ENCODE results near the gene RPL36.
A peak's percentile ranks its signal among the peaks of the same experiment; 100 is the strongest.
"Not testable (repeated sequence)": the region's sequence is repeated elsewhere in the genome, so short reads cannot be mapped to it uniquely, and the experiment has no call there.

Gene RPL36

GRCh38 chr19:5719961-5720790 is 30.1 kb downstream of the RPL36 start, which contains the start of the genes CATSPERD and LONP1:
Gene CATSPERD, plus strand, starts transcription at chr19:5720637. Its CDS starts 101 bp downstream, at chr19:5720738.
Gene LONP1, minus strand, starts transcription at chr19:5720146. Its CDS starts 14 bp downstream, at chr19:5720132.
- DNase-seq: peak; percentile 100
- Histone ChIP-seq H3K4me2 (ENCODE audit: low read depth, low read length) (peak within 1 kb of the TSS; percentile 71), H3K27ac (ENCODE audit: low read length) (peak within 1 kb of the TSS; percentile 86), H3F3A (ENCODE audit: insufficient read depth, low read length) (no peaks in the 10 kb centered on the region), H3K27me3 (replicated peaks; ENCODE audit: insufficient read depth, low read length) (peaks cover 16% of the 10 kb centered on the region), H2AFZ (ENCODE audit: low read length) (peak within 1 kb of the TSS; percentile 81), H3K9ac (ENCODE audit: low read length) (peak within 1 kb of the TSS; percentile 96), H3K9me3 (replicated peaks; ENCODE audit: insufficient read depth, low read length) (no peaks in the 10 kb centered on the region), H3K4me1 (ENCODE audit: low read length) (peaks cover 4% of the 10 kb centered on the region; the same call in 1 of the 2 replicates), H4K20me1 (ENCODE audit: insufficient read depth, low read length) (0 out of 2 replicates have a peak, but pooled peaks cover 5% of the 10 kb centered on the region), H3K36me3 (replicated peaks; ENCODE audit: insufficient read depth, low read length) (peaks cover 5% of the 10 kb centered on the region; the same call in 1 of the 2 replicates), H3K9me2 (replicated peaks; ENCODE audit: insufficient read depth, low read length) (no peaks in the 10 kb centered on the region), H3K4me3 (ENCODE audit: low read length) (peak within 1 kb of the TSS; percentile 84), H3K79me2 (ENCODE audit: low read length) (peaks cover 45% of the 10 kb centered on the region)
- no peak for TF ChIP-seq EZH2 (optimal IDR thresholded peaks at IDR 0.05; ENCODE audit: low read depth, low read length)
- peak; percentile 97 for TF ChIP-seq CTCF (IDR thresholded peaks at IDR 0.05; ENCODE audit: low read length)

DNA sequence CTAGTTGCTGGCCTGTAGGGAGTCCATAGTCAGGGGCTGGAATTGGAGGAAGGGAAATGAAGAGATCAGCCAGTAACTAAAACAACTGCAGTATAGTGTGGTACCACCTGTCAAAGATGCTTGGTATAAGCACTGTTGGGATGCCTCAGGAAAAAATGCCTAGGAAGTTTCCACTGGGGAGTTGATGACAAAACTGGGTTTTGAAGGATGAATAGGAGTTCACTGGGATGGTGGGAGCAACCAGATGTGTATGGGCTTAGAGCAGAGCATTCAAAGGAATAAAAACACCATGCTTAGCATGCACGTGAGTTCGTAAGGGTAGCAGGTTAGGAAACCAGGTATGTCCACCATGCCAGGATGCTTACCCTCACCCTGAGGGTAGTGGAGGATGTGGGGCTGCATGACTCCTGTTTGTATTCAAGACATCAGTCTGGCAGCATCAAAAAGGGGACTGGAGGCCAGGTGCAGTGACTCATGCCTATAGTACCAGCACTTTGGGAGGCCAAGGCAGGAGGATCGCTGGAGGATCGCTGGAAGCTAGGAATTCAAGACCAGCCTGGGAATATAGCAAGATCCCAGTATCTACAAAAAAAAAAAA is 37.5 kb downstream of the RPL36 start:
- Histone ChIP-seq H3K4me1 (ENCODE audit: low read length) (no peaks in the 10 kb centered on the region), H3K4me3 (ENCODE audit: low read length) (no peak overlapping the region), H3K9me3 (replicated peaks; ENCODE audit: insufficient read depth, low read length) (no peaks in the 10 kb centered on the region), H4K20me1 (ENCODE audit: insufficient read depth, low read length) (no peaks in the 10 kb centered on the region), H2AFZ (ENCODE audit: low read length) (no peak overlapping the region), H3K27me3 (replicated peaks; ENCODE audit: insufficient read depth, low read length) (peaks cover 73% of the 10 kb centered on the region), H3K9me2 (replicated peaks; ENCODE audit: insufficient read depth, low read length) (no peaks in the 10 kb centered on the region), H3F3A (ENCODE audit: insufficient read depth, low read length) (no peaks in the 10 kb centered on the region), H3K4me2 (ENCODE audit: low read depth, low read length) (no peak overlapping the region), H3K9ac (ENCODE audit: low read length) (no peak overlapping the region), H3K79me2 (ENCODE audit: low read length) (no peaks in the 10 kb centered on the region), H3K36me3 (replicated peaks; ENCODE audit: insufficient read depth, low read length) (no peaks in the 10 kb centered on the region), H3K27ac (ENCODE audit: low read length) (no peak overlapping the region)
- DNase-seq: no peak
- TF ChIP-seq CTCF (IDR thresholded peaks at IDR 0.05; ENCODE audit: low read length) (no peak), EZH2 (optimal IDR thresholded peaks at IDR 0.05; ENCODE audit: low read depth, low read length) (no peak), EZH2phosphoT487 (IDR thresholded peaks at IDR 0.05; ENCODE audit: low read length) (no peak)

DNA sequence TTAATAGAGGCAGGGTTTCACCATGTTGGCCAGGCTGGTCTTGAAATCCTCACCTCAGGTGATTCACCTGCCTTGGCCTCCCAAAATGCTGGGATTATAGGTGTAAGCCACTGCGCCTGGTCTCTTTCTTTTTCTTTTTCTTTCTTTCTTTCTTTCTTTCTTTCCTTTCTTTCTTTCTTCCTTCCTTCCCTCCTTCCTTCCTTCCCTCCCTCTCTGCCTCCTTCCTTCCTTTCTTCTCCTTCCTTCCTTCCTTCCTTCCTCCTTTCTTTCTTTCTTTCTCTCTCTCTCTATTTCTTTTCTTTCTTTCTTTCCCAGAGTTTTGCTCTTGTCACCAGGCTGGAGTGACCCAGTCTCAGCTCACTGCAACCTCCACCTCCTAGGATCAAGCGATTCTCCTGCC is 43.1 kb downstream of the RPL36 start:
- H3K9ac ChIP-seq (ENCODE audit: low read length); H3K4me3 ChIP-seq (ENCODE audit: low read length); H3K36me3 ChIP-seq (replicated peaks; ENCODE audit: insufficient read depth, low read length); H3F3A ChIP-seq (ENCODE audit: insufficient read depth, low read length); H4K20me1 ChIP-seq (ENCODE audit: insufficient read depth, low read length); H3K9me3 ChIP-seq (replicated peaks; ENCODE audit: insufficient read depth, low read length); H2AFZ ChIP-seq (ENCODE audit: low read length); DNase-seq; H3K9me2 ChIP-seq (replicated peaks; ENCODE audit: insufficient read depth, low read length); H3K79me2 ChIP-seq (ENCODE audit: low read length); H3K4me1 ChIP-seq (ENCODE audit: low read length); H3K27ac ChIP-seq (ENCODE audit: low read length); H3K4me2 ChIP-seq (ENCODE audit: low read depth, low read length): not testable (repeated sequence)
- H3K27me3 ChIP-seq (replicated peaks; ENCODE audit: insufficient read depth, low read length): peaks cover 80% of the 10 kb centered on the region
